IPS-20b (cell line): ENCODE results near the gene FSHB.
"Not testable (repeated sequence)": the region's sequence is repeated elsewhere in the genome, so short reads cannot be mapped to it uniquely, and the experiment has no call there.

Experiments used
- H3K27ac ChIP-seq: one replicate; pipeline ENCODE4 v1.5.1; 2013; ENCODE audit warnings: low read length
- H3K27me3 ChIP-seq: 2 replicates; pipeline ENCODE4 v1.6.1; 2013; ENCODE audit warnings: mild to moderate bottlenecking, low read length, inconsistent platforms; ENCODE audit not compliant: insufficient read depth
- H3K36me3 ChIP-seq: 2 replicates; pipeline ENCODE4 v1.6.1; 2013; ENCODE audit warnings: low read depth, mild to moderate bottlenecking, inconsistent platforms, low read length, moderate library complexity; ENCODE audit not compliant: insufficient read depth
- H3K4me1 ChIP-seq: 2 replicates; pipeline ENCODE4 v1.6.1; 2013; ENCODE audit warnings: mild to moderate bottlenecking, control low read depth, inconsistent platforms, low read length, moderate library complexity; ENCODE audit not compliant: insufficient read depth
- H3K4me3 ChIP-seq: 2 replicates; pipeline ENCODE4 v1.5.1; 2013; ENCODE audit warnings: mild to moderate bottlenecking, low read length, inconsistent platforms
- H3K9ac ChIP-seq: 2 replicates; pipeline ENCODE4 v1.6.1; 2013; ENCODE audit warnings: low read depth, mild to moderate bottlenecking, inconsistent platforms, low read length, moderate library complexity
- H3K9me3 ChIP-seq: 2 replicates; pipeline ENCODE4 v1.6.1; 2013; ENCODE audit warnings: mild to moderate bottlenecking, low read depth, low read length, inconsistent platforms; ENCODE audit not compliant: insufficient read depth

The FSHB gene

GRCh38 chr11:30228323-30228884 is 2.4 kb upstream of the FSHB start:
- no peaks in the 10 kb centered on the region for H3K36me3 ChIP-seq
- H3K4me3 ChIP-seq: no peak overlapping the region
- H3K4me1 ChIP-seq: no peaks in the 10 kb centered on the region
- no peak overlapping the region for H3K9ac ChIP-seq
- H3K27me3 ChIP-seq: no peaks in the 10 kb centered on the region
- H3K27ac ChIP-seq: no peak overlapping the region
- peaks cover 11% of the 10 kb centered on the region for H3K9me3 ChIP-seq

GRCh38 chr11:30239025-30239424 is 8.2 kb downstream of the FSHB start:
- no peak overlapping the region for H3K27ac ChIP-seq
- no peak overlapping the region for H3K9ac ChIP-seq
- H3K9me3 ChIP-seq: no peaks in the 10 kb centered on the region
- no peak overlapping the region for H3K4me3 ChIP-seq
- H3K4me1 ChIP-seq: no peaks in the 10 kb centered on the region
- no peaks in the 10 kb centered on the region for H3K36me3 ChIP-seq
- no peaks in the 10 kb centered on the region for H3K27me3 ChIP-seq

- Histone ChIP-seq H3K9ac (no peak overlapping the region), H3K27ac (no peak overlapping the region), H3K4me3 (no peak overlapping the region), H3K9me3 (no peaks in the 10 kb centered on the region), H3K27me3 (no peaks in the 10 kb centered on the region), H3K4me1 (no peaks in the 10 kb centered on the region), H3K36me3 (no peaks in the 10 kb centered on the region)
These were observed 13.5 kb downstream of the FSHB start for GRCh38 chr11:30244265-30244664.

GRCh38 chr11:30245621-30246020 is 14.8 kb downstream of the FSHB start:
- H3K27me3 ChIP-seq: no peaks in the 10 kb centered on the region
- H3K27ac ChIP-seq: no peak overlapping the region
- no peak overlapping the region for H3K9ac ChIP-seq
- no peaks in the 10 kb centered on the region for H3K9me3 ChIP-seq
- no peaks in the 10 kb centered on the region for H3K36me3 ChIP-seq
- no peaks in the 10 kb centered on the region for H3K4me1 ChIP-seq
- H3K4me3 ChIP-seq: no peak overlapping the region

GRCh38 chr11:30254307-30255298 is 23.8 kb downstream of the FSHB start:
- no peak overlapping the region for H3K9ac ChIP-seq
- no peaks in the 10 kb centered on the region for H3K4me1 ChIP-seq
- H3K36me3 ChIP-seq: no peaks in the 10 kb centered on the region
- H3K9me3 ChIP-seq: no peaks in the 10 kb centered on the region
- H3K27ac ChIP-seq: no peak overlapping the region
- no peak overlapping the region for H3K4me3 ChIP-seq
- H3K27me3 ChIP-seq: no peaks in the 10 kb centered on the region

GRCh38 chr11:30255637-30256036 is 24.8 kb downstream of the FSHB start:
- H3K27me3 ChIP-seq: no peaks in the 10 kb centered on the region
- no peak overlapping the region for H3K27ac ChIP-seq
- no peak overlapping the region for H3K9ac ChIP-seq
- H3K36me3 ChIP-seq: no peaks in the 10 kb centered on the region
- H3K4me3 ChIP-seq: no peak overlapping the region
- H3K9me3 ChIP-seq: no peaks in the 10 kb centered on the region
- no peaks in the 10 kb centered on the region for H3K4me1 ChIP-seq

GRCh38 chr11:30257058-30257457 is 26.2 kb downstream of the FSHB start:
- H3K36me3 ChIP-seq: no peaks in the 10 kb centered on the region
- no peaks in the 10 kb centered on the region for H3K9me3 ChIP-seq
- no peak overlapping the region for H3K9ac ChIP-seq
- no peaks in the 10 kb centered on the region for H3K4me1 ChIP-seq
- no peak overlapping the region for H3K27ac ChIP-seq
- H3K4me3 ChIP-seq: no peak overlapping the region
- H3K27me3 ChIP-seq: no peaks in the 10 kb centered on the region

- no peaks in the 10 kb centered on the region for H3K36me3 ChIP-seq
- H3K27ac ChIP-seq: no peak overlapping the region
- H3K4me3 ChIP-seq: no peak overlapping the region
- H3K27me3 ChIP-seq: no peaks in the 10 kb centered on the region
- H3K4me1 ChIP-seq: no peaks in the 10 kb centered on the region
- H3K9me3 ChIP-seq: no peaks in the 10 kb centered on the region
- H3K9ac ChIP-seq: no peak overlapping the region
These were observed 27.9 kb downstream of the FSHB start for GRCh38 chr11:30258679-30259078.

GRCh38 chr11:30260813-30261212 is 30.0 kb downstream of the FSHB start:
- H3K36me3 ChIP-seq: no peaks in the 10 kb centered on the region
- H3K27ac ChIP-seq: no peak overlapping the region
- H3K4me3 ChIP-seq: no peak overlapping the region
- no peak overlapping the region for H3K9ac ChIP-seq
- H3K9me3 ChIP-seq: no peaks in the 10 kb centered on the region
- no peaks in the 10 kb centered on the region for H3K27me3 ChIP-seq
- H3K4me1 ChIP-seq: no peaks in the 10 kb centered on the region

GRCh38 chr11:30261821-30262220 is 31.0 kb downstream of the FSHB start:
- no peak overlapping the region for H3K9ac ChIP-seq
- no peaks in the 10 kb centered on the region for H3K27me3 ChIP-seq
- H3K36me3 ChIP-seq: no peaks in the 10 kb centered on the region
- no peaks in the 10 kb centered on the region for H3K9me3 ChIP-seq
- no peak overlapping the region for H3K27ac ChIP-seq
- no peaks in the 10 kb centered on the region for H3K4me1 ChIP-seq
- no peak overlapping the region for H3K4me3 ChIP-seq

GRCh38 chr11:30268638-30269037 is 37.8 kb downstream of the FSHB start:
- not testable (repeated sequence) for H3K4me3 ChIP-seq, H3K36me3 ChIP-seq, H3K9me3 ChIP-seq, H3K9ac ChIP-seq, H3K27me3 ChIP-seq, H3K27ac ChIP-seq, H3K4me1 ChIP-seq

- Histone ChIP-seq H3K36me3 (no peaks in the 10 kb centered on the region), H3K4me1 (no peaks in the 10 kb centered on the region), H3K4me3 (no peak overlapping the region), H3K27ac (no peak overlapping the region), H3K27me3 (no peaks in the 10 kb centered on the region), H3K9me3 (no peaks in the 10 kb centered on the region; the same call in 1 of the 2 replicates), H3K9ac (no peak overlapping the region)
These were observed 39.9 kb downstream of the FSHB start for GRCh38 chr11:30270671-30271070.
